Neural crest cell (in vitro differentiated cells): ENCODE data around the gene TSSK2. TPM values are rescaled to one million over a fixed set of nuclear protein-coding genes. Genes with fewer than 3 reads are reported as not detected.

Experiments
- DNase-seq: peaks from one replicate; pipeline ENCODE4 v3.0.0; 2021; ENCODE audit warnings: low read depth, mixed read lengths, low spot score
- H3K27ac Mint-ChIP-seq: one replicate; pipeline ENCODE4 v1.8.0; 2021; ENCODE audit warnings: mild to moderate bottlenecking, mixed read lengths; ENCODE audit not compliant: unreplicated experiment
- H3K27me3 Mint-ChIP-seq: 2 replicates; pipeline ENCODE4 v1.8.0; 2021; ENCODE audit warnings: low read depth, mild to moderate bottlenecking, mixed read lengths
- H3K36me3 Mint-ChIP-seq: 2 replicates; pipeline ENCODE4 v1.8.0; 2021; ENCODE audit warnings: low read depth, mild to moderate bottlenecking, mixed read lengths
- H3K4me1 Mint-ChIP-seq: 2 replicates; pipeline ENCODE4 v1.8.0; 2021; ENCODE audit warnings: mixed read lengths
- H3K4me3 Mint-ChIP-seq: one replicate; pipeline ENCODE4 v1.8.0; 2021; ENCODE audit warnings: mild to moderate bottlenecking, mixed read lengths
- H3K9me3 Mint-ChIP-seq: 2 replicates; pipeline ENCODE4 v1.8.0; 2021; ENCODE audit warnings: mixed read lengths
- total RNA-seq: library from RNA; stranded (reverse); gene quantifications from 2 replicates; pipeline ENCODE4 v1.2.1, GENCODE V29; 2021
- TF ChIP-seq, protein P1 (sequence below): fragments of 200-600 bp; sonication (generic); conservative IDR thresholded peaks from 2 replicates; pipeline ENCODE4 v1.5.0; 2021; ENCODE audit warnings: antibody characterized with exemption, mild to moderate bottlenecking

The TSSK2 gene
- total RNA-seq, 1 donor from 2014 or later = not detected

DNA sequence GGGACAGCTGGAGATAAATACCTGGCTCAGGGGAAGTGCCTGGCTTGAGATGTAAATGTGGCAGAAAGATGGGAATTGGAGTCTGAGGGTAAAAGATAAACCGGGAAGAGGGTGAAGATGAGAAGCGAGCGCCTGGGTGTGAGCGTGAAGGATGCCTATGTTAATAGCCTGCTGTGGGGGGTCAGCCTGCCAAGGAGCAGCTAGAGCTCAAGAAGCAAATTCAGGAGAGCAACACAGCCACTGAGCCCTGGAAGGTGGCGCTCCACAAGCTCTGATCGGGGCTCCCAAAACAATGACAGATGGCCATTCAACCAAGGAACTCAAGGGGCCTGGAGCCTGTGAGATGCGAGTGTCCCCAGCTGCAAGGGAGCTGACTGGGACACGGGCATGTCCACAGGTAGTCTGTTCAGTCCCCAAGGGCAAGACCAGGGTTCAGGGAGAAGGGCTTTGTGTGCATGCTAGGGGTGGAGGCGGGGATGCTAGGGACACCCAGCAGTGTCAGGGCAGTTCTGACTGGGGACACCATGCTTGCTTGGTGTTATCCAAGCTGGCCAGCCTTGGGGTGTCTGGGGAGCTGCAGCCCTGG lies 16.2 kb downstream of the TSSK2 start:
- TF ChIP-seq, protein P1, sequence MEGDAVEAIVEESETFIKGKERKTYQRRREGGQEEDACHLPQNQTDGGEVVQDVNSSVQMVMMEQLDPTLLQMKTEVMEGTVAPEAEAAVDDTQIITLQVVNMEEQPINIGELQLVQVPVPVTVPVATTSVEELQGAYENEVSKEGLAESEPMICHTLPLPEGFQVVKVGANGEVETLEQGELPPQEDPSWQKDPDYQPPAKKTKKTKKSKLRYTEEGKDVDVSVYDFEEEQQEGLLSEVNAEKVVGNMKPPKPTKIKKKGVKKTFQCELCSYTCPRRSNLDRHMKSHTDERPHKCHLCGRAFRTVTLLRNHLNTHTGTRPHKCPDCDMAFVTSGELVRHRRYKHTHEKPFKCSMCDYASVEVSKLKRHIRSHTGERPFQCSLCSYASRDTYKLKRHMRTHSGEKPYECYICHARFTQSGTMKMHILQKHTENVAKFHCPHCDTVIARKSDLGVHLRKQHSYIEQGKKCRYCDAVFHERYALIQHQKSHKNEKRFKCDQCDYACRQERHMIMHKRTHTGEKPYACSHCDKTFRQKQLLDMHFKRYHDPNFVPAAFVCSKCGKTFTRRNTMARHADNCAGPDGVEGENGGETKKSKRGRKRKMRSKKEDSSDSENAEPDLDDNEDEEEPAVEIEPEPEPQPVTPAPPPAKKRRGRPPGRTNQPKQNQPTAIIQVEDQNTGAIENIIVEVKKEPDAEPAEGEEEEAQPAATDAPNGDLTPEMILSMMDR = no peak
- no peak overlapping the region for H3K27ac Mint-ChIP-seq
- H3K36me3 Mint-ChIP-seq = peaks cover 4% of the 10 kb centered on the region
- peaks cover 60% of the 10 kb centered on the region for H3K27me3 Mint-ChIP-seq
- no peak overlapping the region for H3K4me3 Mint-ChIP-seq
- H3K9me3 Mint-ChIP-seq = peaks cover 3% of the 10 kb centered on the region
- DNase-seq = no peak
- H3K4me1 Mint-ChIP-seq = peaks cover 12% of the 10 kb centered on the region

DNA sequence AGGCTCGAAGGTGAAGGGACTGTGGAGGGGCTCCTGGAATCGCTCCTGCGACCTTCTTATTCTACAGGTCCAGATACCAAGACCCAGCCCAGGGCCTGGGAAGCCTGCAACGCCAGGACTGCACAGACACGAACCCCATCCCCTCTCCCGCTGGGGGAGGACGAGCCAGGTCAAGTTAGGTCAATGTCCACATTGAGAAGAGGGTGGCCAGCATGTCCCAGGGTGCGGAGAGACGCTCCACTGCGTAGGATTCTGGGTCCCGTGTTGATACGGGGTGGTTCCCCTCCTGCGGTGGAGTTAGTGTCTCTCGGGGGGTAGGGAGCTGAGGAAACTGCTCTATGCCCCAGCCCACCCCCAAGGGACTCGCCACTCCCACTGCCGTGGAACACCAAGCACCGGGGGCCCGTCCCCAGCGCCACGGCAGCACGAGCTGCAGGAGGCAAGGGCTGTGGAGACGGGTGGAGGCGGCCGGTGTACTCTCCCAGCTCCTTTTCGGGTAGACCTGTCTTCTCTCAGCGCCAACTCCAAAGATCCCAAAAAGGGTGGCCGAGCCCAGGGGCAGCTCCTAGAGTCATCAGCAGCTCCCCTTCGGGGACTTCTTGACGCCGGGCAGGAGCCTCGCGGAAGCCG lies 17.4 kb downstream of the TSSK2 start:
- no peak for DNase-seq
- Mint-ChIP-seq H3K27ac (no peak overlapping the region), H3K9me3 (peaks cover 3% of the 10 kb centered on the region), H3K36me3 (peaks cover 4% of the 10 kb centered on the region), H3K4me3 (no peak overlapping the region), H3K4me1 (peaks cover 12% of the 10 kb centered on the region), H3K27me3 (peaks cover 70% of the 10 kb centered on the region)
- TF ChIP-seq, protein P1 = no peak

DNA sequence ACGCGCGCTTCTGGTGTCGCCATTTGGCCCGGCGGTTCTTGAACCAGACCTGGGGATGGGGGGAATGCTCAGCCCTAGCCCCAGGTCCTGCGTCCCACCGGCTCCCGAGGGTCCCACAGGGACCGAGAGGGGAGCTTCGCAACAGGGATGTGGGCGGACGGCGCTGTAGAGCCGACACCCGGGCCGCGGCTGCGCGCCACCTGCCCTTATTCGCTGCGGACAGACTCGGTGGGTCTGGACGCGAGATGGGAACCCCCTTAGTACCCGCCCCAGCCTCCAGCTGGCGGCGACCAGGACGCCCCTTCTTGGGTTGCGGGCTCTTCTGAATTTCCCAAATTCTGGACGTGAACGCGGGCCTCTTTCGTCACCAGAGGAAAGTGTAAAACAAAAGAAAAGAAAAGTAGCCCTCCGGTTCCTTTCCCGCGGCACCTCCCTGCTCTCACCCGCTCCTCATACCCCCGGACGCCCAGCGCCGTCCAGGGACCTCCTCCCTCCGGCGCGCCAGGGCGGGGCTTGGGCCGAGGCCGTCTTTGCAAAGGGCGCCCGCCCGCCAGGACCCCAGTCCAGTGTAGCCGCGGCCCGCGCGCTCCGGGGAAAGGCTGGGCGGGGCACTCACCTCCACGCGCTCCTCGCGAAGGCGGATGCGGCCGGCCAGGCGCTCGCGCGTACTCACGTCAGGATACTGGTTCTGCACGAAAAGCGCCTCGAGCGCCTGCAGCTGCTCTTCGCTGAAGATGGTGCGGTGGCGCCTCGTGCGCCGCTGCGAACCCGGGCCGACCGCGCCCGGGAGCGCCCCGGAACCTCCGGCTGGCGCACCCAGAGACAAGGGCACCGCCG lies 18.2 kb downstream of the TSSK2 start:
- Mint-ChIP-seq H3K36me3 (peaks cover 6% of the 10 kb centered on the region), H3K27ac (no peak overlapping the region), H3K9me3 (peaks cover 3% of the 10 kb centered on the region), H3K4me1 (peaks cover 6% of the 10 kb centered on the region), H3K4me3 (no peak overlapping the region), H3K27me3 (peaks cover 77% of the 10 kb centered on the region)
- TF ChIP-seq, protein P1 = no peak
- no peak for DNase-seq

DNA sequence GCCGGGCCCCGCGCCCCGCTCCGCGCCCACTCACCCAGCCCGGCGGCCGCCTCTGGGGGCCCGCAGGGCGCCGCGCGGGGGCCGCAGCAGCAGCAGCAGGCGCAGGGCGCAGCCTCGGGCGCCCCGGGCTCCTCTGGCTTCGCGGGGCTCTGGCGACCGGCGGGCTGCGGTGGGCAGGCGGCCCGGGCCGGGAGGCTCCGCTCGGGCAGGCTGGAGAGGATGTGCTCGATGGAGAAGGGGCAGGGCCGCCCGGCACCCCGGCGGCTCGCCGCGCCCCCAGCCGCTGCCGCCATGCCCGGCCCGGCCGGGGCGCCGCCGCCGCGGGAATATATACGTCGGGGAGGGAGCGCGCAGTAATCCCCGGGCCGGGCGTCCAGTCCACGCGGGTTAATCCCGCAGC lies 18.9 kb downstream of the TSSK2 start, which contains the start of gene GSC2:
Gene GSC2, minus strand, starts transcription at position 302 of the 400 bp plus-strand sequence. Its CDS starts 9 bp downstream, at position 293.
- peaks cover 78% of the 10 kb centered on the region for H3K27me3 Mint-ChIP-seq
- peaks cover 6% of the 10 kb centered on the region for H3K36me3 Mint-ChIP-seq
- no peak within 1 kb of the TSS for H3K27ac Mint-ChIP-seq
- H3K9me3 Mint-ChIP-seq = no peaks in the 10 kb centered on the region
- no peak within 1 kb of the TSS for H3K4me3 Mint-ChIP-seq
- TF ChIP-seq, protein P1 = no peak
- H3K4me1 Mint-ChIP-seq = no peaks in the 10 kb centered on the region
- DNase-seq = no peak

DNA sequence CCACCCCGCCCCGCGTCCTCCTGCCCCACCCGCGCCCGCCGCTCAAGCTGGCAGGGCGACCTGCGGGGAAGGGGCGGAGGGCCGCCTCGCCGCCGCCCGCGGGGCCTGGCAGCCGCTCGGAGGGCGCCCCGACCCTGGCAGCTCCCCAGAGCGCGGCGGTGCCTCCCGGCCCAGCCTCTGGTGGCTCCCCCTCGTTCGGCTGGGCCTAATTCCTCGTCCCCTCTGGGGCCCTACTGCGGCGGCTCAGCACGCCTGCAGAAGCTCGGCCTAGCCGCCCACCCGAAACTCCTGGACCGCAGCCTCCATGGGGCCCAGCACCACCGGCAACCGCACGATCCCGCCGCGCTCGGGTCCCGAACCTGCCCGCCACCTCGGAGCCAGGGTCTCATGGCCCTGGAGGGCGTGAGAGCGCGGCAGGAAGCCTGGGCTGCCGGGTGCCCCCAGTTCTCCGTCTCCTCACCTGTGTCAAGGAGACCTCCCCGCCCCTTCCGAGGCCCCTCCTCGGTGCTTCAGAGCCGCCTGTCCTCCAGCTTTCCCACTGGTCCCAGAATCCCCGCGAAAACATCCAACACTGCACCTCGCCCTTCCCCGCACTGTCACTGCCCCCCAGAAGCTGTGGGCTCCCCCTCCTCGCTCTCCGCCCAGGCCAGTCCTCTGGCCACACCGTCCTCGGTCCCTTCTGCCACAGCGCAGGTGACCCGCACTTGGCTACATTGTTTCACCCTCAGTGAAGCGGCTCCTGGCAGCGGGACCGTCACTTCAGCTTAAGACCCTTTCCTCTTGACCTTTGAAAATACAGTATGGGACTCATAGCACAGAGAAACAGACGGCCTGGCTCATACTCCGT lies 19.6 kb downstream of the TSSK2 start:
- H3K4me3 Mint-ChIP-seq = no peak overlapping the region
- no peak for DNase-seq

More for the DNA sequence above, 19.6 kb downstream of the TSSK2 start:
- H3K4me1 Mint-ChIP-seq = no peaks in the 10 kb centered on the region
- TF ChIP-seq, protein P1 = no peak
- peaks cover 85% of the 10 kb centered on the region for H3K27me3 Mint-ChIP-seq
- no peaks in the 10 kb centered on the region for H3K9me3 Mint-ChIP-seq
- H3K27ac Mint-ChIP-seq = no peak overlapping the region
- peaks cover 6% of the 10 kb centered on the region for H3K36me3 Mint-ChIP-seq
